ENCODE results near the gene PDE11A. TPM values are rescaled to one million over a fixed set of nuclear protein-coding genes. Genes with fewer than 3 reads are reported as not detected.

PDE11A gene
- total and polyA plus RNA-seq, 2 of the 8 experiments (the other 6 are each of a cell fraction or from before 2014, with no cell fraction given), result 0.19 to 0.23 TPM

GRCh38 chr2:177763531-177764265, 308.9 kb downstream of the PDE11A start:
- ChIA-PET CTCF (ENCODE audit: partially characterized antibody) (interaction anchor here (0.5 to 2.9 kb wide), 40 partner anchors 10 to 1827 kb away, joined by 3 to 19 read pairs (median 3); no protein-coding TSS in a partner anchor), POLR2A (ENCODE audit: partially characterized antibody) (interaction anchor here (1.2 kb wide), 1 partner anchor 10 kb away, joined by 4 read pairs; no protein-coding TSS in a partner anchor)
- Histone ChIP-seq H2BK15ac (ENCODE audit: low read length) (no peak overlapping the region), H3K4me3 (ENCODE audit: extremely low read depth in 1 of 4, insufficient read depth in 2 of 4, low read depth in 3 of 4, low read length in 4 of 4) (peak overlapping the region; percentile 15 to 51 (median 27); a peak in 7 of 8 replicates), H2BK5ac (ENCODE audit: low read depth, low read length) (no peak overlapping the region), H3K18ac (ENCODE audit: extremely low read depth, low read length) (0 out of 2 replicates have a peak overlapping the region, but pooled peaks have one; percentile 15), H3K9ac (replicated peaks in 1 of 4; ENCODE audit: extremely low read depth in 1 of 4, low read depth in 3 of 4, low read length in 3 of 4) (no peak overlapping the region), H3K79me1 (ENCODE audit: low read depth, low read length) (no peaks in the 10 kb centered on the region), H3K56ac (replicated peaks; ENCODE audit: insufficient read length, low read depth, low read length) (no peak overlapping the region), H3K4ac (replicated peaks; ENCODE audit: insufficient read length, low read depth, low read length) (no peak overlapping the region), H3K4me1 (replicated peaks in 1 of 4; ENCODE audit: control insufficient read depth in 3 of 4, insufficient read depth in 4 of 4, low read length in 3 of 4) (peaks cover 0 to 6% (median under 1%) of the 10 kb centered on the region in 4 experiments; a peak in 5 of 7 replicates), H4K20me1 (replicated peaks in 1 of 2; ENCODE audit: control insufficient read depth in 1 of 2, insufficient read depth in 2 of 2, low read length in 2 of 2) (peaks cover 0 to 2% of the 10 kb centered on the region in 2 experiments), H3K14ac (ENCODE audit: insufficient read length) (no peak overlapping the region), H3K4me2 (ENCODE audit: insufficient read depth in 1 of 2, low read depth in 2 of 2, low read length in 2 of 2) (peak overlapping the region; percentile 26 to 75), H3K27ac (ENCODE audit: low read depth, low read length) (no peak overlapping the region), H3K23me2 (ENCODE audit: low read depth, low read length) (no peaks in the 10 kb centered on the region), H2AK5ac (ENCODE audit: low read depth, low read length) (no peak overlapping the region), H2BK20ac (ENCODE audit: low read length) (no peak overlapping the region), H3K9me3 (ENCODE audit: insufficient read depth in 2 of 2, low read depth in 1 of 2, low read length in 1 of 2) (no peaks in the 10 kb centered on the region), H2BK120ac (replicated peaks; ENCODE audit: low read depth, low read length) (no peak overlapping the region), H3K36me3 (ENCODE audit: control insufficient read depth in 2 of 4, insufficient read depth in 4 of 4, low read length in 3 of 4) (no peaks in the 10 kb centered on the region), H2AFZ (ENCODE audit: low read length) (peak overlapping the region; percentile 87), H2BK12ac (ENCODE audit: low read depth, low read length) (no peak overlapping the region; the same call in 1 of the 2 replicates), H3K27me3 (replicated peaks in 1 of 4; ENCODE audit: control insufficient read depth in 3 of 4, extremely low read depth in 1 of 4, insufficient read depth in 3 of 4, low read length in 3 of 4) (peaks cover 0 to 2% (median 1%) of the 10 kb centered on the region in 4 experiments; a peak in 2 of 7 replicates), H4K8ac (ENCODE audit: extremely low read depth, insufficient read depth, low read length) (no peak overlapping the region), H3K79me2 (ENCODE audit: control insufficient read depth in 1 of 2, insufficient read depth in 2 of 2, low read length in 2 of 2) (no peaks in the 10 kb centered on the region), H4K91ac (replicated peaks; ENCODE audit: insufficient read length, low read length) (no peak overlapping the region), H4K5ac (ENCODE audit: insufficient read length, low read depth, low read length) (no peak overlapping the region), H3K23ac (ENCODE audit: insufficient read length) (no peak overlapping the region)
- FAIRE-seq (peak; percentile 24), DNase-seq (ENCODE audit: low read depth in 1 of 2, low spot score in 2 of 2) (peak; percentile 31 to 93)
- 17% methylated on average over 12 of the region's 14 CpGs; no CpG with 5 or more reads in 1 of the 2 experiments for WGBS, 2 experiments (ENCODE audit: extremely low coverage in 1 of 2, insufficient coverage in 1 of 2, insufficient read length in 1 of 2, insufficient replicate concordance in 2 of 2, low coverage in 1 of 2, low lambda C conversion rate in 2 of 2, missing lambda C conversion rate in 1 of 2)
- TF ChIP-seq KDM4A (IDR thresholded peaks at IDR 0.05; ENCODE audit: low read depth, low read length, severe bottlenecking), result peak; percentile 60
- TF ChIP-seq CHD2 (IDR thresholded peaks at IDR 0.05; ENCODE audit: low read length), result no peak
- peak; percentile 34 for TF ChIP-seq ASH2L (IDR thresholded peaks at IDR 0.05; ENCODE audit: low read length)
- TF ChIP-seq POU5F1 (IDR thresholded peaks at IDR 0.05; ENCODE audit: low read depth, low read length), result no peak
- peak; percentile 35; the same call in 1 of the 2 replicates for TF ChIP-seq TAF1 (IDR thresholded peaks at IDR 0.05; ENCODE audit: low read depth, low read length)
- 0 out of 2 replicates have a peak, but pooled peaks have one; percentile 17 for TF ChIP-seq KDM1A (IDR thresholded peaks at IDR 0.05; ENCODE audit: borderline replicate concordance, low read length)
- no peak for TF ChIP-seq MAFK (IDR thresholded peaks at IDR 0.05; ENCODE audit: low read depth, low read length)
- TF ChIP-seq SAP30 (IDR thresholded peaks at IDR 0.05; ENCODE audit: insufficient read depth, insufficient replicate concordance, low read length), result no peak
- TF ChIP-seq E2F6 (IDR thresholded peaks at IDR 0.05), result peak; percentile 75
- 0 out of 2 replicates have a peak, but pooled peaks have one; percentile 23 for TF ChIP-seq RXRA (IDR thresholded peaks at IDR 0.05; ENCODE audit: insufficient read depth, low read depth, low read length)

Data from H1 (cell line).